IPS DF 4.7 (cell line): ENCODE results near the gene ARFIP1.

ENCODE experiments used
- DNase-seq: peaks from one replicate; pipeline ENCODE4 v3.0.0-alpha.2; 2013; ENCODE audit warnings: low spot score; ENCODE audit errors: extremely low read depth

ARFIP1 gene

GRCh38 chr4:152937336-152938236 is 157.8 kb downstream of the ARFIP1 start:
- DNase-seq, result no peak

DNA sequence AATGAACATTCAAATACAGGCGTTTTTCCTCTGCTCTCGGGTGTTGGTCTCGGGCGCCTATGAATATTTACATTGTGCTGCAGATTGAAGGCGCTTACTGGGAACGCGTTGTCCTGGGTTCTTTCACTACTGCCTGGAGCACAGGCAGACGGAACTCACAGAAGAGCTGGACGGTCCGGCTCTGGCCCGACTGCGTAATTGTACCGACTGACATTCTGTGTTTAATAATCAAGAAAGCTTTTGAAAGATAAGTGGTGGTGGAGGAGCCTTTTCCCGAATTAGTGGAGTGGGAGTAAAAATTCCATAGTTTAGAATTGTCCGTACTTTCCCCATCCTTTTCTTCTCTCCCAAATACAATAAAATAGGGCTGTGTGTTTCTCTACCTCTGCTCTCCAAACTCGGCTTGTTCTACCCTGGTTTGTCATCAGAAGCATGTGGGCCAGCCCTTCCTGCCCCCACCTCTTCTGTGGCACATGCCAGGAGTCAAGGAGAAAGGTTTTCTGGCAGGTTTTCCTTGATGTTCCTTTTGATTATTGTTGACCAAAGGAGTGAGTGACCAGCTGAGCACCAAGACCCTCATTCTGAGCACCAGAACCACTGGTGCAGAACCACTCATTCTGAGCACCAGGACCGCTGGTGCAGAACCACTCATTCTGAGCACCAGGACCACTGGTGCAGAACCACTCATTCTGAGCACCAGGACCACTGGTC is 158.6 kb downstream of the ARFIP1 start:
- no peak for DNase-seq

GRCh38 chr4:152939621-152940020 is 159.9 kb downstream of the ARFIP1 start:
- no peak for DNase-seq

GRCh38 chr4:152940461-152940860 is 160.7 kb downstream of the ARFIP1 start:
- no peak for DNase-seq

- DNase-seq, result no peak
Observed at GRCh38 chr4:152941411-152941810, 161.7 kb downstream of the ARFIP1 start.

GRCh38 chr4:152942346-152942745 is 162.6 kb downstream of the ARFIP1 start:
- DNase-seq, result no peak

DNA sequence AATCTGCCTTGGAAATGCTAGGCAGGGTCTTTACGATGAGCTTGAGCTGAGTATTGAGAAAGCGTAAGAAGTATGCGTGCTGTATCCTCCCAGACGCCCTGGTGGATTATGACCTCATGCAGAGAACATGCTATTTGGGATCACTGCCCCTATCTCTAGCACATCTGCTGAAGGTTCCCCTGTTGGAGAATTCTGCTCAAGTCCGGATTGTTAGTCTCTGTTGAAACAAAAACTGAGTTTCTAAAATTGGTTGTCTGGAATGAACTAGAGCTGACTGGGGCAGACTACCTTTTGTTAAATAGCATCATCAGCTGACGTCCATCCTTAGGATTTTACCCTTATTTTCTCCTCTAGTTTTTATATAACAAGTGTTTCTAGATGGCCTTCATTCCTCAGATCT is 163.9 kb downstream of the ARFIP1 start:
- DNase-seq, result no peak

DNA sequence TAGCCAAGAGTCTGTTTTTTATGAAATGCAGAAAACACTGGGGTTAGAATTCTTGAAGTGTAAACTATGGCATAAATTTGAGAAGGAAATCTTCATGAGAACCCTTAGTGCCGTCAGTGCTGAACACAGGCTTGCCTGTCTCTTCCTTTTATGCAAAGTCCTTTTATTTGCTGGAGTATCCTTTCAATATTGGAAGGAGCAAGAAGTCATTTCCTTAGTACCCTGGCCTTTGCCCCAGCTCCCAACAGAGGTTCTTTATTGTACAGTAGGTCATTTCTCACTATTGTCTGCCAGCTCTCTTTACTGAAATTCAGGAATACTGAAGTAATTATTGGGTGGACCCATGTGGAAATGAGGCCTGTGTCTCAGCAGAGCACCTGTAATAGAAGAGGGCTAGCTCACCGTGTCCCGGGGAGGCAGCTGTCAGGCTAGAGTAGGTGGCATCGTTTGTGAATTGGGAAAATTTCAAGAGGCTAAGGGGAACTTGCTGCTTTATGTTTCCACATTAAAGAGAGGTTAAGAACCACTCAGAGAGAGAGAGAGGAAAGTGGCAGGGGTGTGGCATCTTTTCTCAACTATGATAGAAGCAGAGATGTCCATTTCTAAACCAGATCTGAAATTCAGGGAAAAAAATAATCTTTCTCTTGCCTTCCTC is 165.0 kb downstream of the ARFIP1 start:
- DNase-seq, result no peak

DNA sequence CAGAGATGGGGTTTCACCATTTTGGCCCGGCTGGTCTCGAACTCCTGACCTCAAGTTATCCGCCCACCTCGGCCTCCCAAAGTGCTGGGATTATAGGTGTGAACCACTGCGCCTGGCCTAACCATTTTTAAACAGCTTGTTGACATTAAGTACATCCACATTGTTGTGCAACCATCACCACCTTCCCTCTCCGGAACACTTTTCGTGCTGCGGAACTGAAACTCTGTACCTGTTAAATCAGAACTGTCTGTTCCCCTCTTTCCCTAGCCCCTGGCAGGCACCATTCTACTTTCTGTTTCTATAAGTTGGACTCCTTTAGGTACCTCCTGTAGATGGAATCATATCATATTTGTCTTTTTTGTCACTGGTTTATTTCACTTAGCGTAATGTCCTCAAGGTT is 165.9 kb downstream of the ARFIP1 start:
- no peak for DNase-seq

DNA sequence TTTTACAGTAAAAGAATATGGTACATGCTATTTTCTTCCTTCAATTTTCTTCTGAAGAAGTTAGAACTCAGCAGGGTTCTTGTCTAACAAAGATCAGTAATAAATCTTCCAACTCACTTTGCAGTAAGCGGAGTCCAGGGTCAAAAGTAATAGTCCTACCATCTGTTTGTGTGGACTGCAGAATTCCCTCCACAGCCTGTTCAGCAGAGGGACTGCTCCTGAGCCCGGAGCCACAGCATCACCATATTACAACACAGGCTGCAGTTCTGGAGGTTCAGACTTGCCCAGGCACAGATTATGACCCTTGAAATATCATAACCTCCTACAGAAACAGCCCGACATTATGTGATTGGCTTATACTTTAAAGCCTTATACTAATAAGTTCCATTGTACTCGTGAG is 166.7 kb downstream of the ARFIP1 start:
- DNase-seq, result no peak

- no peak for DNase-seq
Observed at GRCh38 chr4:152947311-152947710, 167.6 kb downstream of the ARFIP1 start.

DNA sequence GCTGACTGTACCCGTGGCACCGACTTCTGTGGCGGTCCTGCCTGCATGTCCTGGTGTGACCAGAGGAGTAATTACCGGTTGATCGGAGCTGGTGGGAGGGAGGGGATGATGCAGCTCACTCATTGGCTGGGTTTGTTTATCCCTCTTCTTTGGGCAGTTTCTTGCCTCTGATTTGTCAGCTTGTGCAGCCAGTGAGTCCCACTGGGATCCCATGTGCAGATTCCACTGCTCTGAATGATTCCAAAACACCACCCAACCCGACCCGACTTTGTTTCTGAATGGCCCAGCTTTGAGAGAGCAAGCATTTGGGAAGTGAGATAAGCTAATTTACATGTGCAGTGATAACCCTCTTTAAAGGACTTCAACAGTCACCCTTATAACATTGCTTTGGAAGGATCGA is 170.2 kb downstream of the ARFIP1 start:
- DNase-seq, result no peak

- DNase-seq, result no peak
Observed at GRCh38 chr4:152950402-152951274, 170.9 kb downstream of the ARFIP1 start.

DNA sequence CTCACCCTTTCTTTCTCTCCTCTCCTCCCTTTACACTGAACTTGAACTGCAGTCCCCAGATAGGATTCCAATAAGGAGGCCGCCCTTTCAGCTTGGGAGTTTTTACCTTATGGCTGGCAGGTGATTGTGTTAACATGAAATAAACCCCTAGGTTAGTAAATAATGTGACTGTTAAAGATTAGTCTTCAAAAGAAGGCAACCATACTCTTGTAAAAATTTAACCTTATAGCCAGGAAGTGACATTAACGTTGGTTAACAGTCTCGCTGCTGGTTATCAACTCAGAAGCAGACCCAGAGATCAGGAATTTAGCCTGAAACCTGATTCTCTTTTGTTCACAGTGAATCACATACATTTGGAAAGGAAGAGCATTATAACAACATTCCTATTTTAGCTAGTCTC is 171.6 kb downstream of the ARFIP1 start:
- DNase-seq, result no peak

GRCh38 chr4:152953514-152953913 is 173.8 kb downstream of the ARFIP1 start:
- no peak for DNase-seq

GRCh38 chr4:152954741-152955140 is 175.0 kb downstream of the ARFIP1 start:
- DNase-seq, result no peak

GRCh38 chr4:152956147-152956546 is 176.4 kb downstream of the ARFIP1 start:
- DNase-seq, result no peak

DNA sequence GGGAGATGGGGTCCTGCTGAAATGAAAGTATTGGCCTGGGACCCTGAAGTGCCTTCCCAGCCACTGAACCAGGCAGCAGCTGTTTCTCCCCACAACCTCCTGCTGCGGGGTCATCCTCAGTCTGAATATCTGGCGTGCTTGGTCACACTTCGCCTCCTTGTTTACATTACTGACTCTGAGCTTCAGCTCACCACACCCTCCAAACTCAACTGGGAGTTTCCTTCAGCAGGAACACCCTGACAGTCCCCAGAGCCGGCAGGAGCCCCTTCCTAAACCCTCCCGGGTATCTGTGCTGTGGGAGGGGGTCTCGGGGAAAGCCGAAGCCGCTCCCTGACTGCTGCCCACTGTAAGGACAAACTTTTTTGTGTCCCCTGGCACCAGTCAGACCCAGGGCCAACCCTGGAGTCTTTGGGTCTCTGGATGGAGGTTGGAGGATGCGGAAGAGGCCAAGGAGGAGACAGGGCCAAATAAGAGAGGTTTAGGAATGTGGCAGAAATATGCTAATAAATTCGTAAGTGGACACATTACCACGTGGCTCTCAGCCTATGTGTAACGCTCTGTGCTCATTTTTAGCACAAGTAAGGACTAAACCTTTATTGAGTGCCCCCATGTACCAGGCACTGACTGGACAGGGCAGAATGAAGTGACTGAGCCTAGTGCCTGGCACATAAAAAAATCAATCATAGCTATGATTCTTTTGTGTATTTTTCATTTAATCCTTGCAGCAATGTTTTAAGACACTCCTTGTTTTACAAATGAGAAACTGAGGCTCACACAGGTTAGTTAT is 177.1 kb downstream of the ARFIP1 start:
- no peak for DNase-seq

DNA sequence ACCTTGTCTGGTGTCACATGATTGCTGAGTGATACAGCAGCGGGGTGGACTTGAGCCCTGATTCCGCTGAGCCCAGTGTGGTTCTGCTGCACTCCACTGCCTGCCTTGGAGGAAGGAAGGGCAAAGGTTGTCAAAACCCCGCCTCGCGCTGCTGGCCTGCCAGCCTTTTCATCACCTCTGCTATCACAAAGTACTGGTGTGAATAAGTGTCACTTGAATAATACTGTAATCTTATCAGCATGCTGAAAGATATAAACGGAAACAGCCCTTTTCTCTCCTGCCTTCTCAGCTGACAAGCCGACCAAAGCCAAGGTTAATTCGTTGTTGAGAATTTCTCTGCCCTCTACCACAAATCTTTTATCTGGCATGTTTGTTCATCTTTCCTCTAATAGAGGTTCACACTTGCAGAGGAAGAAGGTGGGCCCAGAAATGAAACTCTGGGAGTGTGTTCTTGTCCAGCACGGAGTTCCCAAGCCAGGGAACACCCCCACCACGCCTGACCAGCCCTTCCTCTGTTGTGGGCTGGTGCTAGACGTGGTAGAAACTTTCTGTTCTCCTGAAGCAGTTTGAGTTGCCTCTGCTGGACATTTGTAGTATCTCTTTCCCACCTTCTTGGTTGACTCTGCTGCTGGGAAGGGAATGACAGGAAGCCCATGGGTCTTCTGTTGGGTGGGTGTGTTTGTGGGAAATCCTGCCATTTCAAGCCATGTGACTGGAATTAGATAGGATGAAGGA is 177.8 kb downstream of the ARFIP1 start:
- DNase-seq, result no peak

GRCh38 chr4:152959080-152959479 is 179.3 kb downstream of the ARFIP1 start:
- DNase-seq, result no peak
